Dermis blood vessel endothelial cell (primary cell): ENCODE data around the gene UPK3A. TPM values are rescaled to one million over a fixed set of nuclear protein-coding genes. Genes with fewer than 3 reads are reported as not detected.

ENCODE experiments used
- DNase-seq: peaks from one replicate; pipeline ENCODE4 v3.0.0; 2010
- total RNA-seq: library from RNA; depleted of rRNA; stranded (reverse); fragments of >200 nt; gene quantifications from 2 replicates; pipeline ENCODE4 v1.2.3, GENCODE V29; 2014

The UPK3A gene
- total RNA-seq, result not detected in 2 replicates

DNA sequence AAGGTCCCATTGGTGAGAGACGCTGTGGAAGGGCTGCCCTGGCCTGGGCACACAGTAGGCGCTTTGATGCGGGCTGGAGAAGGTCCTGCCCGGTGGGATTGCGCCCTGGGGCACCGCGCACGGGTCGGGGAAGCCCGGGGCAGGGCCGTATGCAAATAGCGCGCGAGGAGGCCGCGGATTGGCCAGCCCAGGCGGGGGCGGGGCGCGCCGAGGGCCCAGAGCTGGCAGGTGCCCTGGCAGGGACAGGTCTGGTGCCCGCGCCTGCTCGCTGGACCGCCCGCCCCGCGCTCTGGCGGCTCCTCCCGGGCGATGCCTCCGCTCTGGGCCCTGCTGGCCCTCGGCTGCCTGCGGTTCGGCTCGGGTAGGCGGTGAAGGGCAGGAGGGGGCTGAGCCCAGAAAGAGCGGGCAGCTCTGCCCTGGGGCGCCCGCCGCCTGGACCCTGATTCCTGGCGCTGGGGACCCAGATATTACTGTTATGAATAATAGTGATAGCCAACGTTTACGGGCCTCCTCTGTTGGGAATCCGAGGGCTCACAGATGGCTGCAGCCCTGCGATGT, at the start of gene UPK3A:
Gene UPK3A (plus strand): TSS at position 245 of the 558 bp plus-strand sequence. CDS start 65 bp downstream, at position 310.
- peak; percentile 52 for DNase-seq

DNA sequence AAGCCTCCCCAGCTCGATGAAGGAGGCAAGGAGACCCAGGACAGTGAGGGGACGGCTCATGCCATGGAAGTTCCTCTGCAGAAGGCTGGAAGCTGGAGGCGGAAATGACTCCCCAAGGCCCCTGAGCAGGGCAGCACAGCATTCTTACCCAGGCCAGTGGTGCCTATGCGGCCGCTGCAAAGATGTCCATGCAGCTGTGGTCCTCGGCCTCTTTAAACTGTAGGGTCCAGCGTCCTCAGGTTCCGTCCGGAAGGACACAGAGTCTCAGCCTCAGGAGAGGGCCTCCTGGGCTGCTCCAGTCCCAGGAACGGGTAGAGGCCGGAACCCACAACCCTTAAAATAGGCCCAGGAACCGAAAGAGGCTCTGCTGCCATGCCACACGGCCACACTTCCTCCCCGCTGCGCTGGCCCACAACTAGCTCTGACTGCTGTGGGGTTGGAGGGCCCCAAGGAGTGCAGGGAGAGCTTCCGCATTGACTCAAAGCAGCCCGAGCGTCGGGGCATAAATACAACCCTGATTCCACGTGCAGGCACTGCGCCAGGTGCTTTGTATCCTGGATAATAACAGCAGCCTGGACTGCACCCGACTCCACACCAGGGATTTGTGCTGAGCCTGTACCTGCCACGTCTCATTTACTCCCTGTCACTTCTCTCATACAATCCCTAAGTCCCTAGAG, 49.5 kb upstream of the UPK3A start:
- DNase-seq, result peak; percentile 39

DNA sequence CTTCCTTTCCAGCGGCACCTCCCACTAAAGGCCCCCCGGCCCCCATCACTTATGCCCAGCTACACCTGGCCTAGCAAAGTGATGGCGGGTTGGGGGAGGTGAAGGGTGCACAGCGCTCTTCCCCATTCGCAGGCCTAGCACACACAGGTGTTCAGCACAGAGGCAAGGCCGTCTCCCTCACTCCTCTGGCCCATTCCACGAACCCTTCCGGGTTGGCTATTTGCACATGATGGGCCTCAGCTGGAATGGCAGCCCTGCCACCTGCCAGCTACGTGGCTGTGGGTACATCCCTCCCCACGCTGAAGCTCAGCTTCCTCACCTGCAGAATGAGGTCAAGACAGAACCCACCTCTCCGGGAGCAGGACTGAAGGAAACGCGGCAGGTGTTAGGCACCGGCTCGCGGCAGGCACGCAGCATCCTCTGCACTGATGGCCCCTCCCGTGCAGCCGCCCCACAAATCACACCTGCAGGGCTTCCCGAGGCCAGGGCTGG, 48.9 kb upstream of the UPK3A start:
- DNase-seq, result no peak

DNA sequence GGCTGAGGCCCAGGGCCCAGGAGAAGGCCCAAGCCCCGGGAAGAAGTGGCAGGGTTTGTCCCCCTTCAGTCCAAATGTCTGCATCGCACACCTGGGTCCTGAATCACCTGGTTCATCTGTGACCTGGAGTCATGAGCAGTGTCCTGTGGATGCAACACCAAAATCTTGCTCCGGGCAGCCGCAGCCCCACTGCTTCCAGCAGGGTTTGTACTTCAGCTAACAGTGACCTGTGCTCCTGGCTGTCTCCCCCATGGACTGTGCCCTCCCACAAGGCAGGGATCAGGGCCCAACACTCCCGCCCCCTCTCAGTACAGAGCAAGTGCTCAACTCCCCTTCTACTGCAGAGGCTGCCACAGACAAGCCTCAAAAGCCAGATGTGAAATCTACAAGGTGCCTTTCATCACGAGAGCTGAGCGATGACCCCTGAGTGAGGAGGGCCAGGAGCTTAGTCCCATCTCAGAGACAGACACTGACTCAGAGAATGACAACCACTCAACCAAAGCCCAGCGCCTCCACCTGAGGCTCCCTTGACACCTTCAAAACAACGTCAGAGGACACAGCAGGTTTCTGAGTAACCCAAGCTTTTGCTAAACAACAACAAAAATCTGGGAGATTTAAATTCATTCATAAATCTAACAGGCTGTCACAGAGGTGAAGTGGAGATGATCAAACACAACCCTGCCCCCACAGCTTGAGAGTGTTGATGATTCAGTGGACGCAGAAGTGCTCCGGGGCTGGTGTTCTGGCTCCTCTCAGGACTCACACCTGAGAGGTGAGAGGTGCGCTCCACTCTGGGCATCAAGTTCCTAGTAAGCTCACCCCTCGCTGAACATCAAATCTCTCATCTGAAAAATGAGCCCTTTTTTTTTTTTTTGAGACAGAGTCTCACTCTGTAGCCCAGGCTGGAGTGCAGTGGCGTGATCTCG, 47.4 kb upstream of the UPK3A start:
- DNase-seq, result no peak

DNA sequence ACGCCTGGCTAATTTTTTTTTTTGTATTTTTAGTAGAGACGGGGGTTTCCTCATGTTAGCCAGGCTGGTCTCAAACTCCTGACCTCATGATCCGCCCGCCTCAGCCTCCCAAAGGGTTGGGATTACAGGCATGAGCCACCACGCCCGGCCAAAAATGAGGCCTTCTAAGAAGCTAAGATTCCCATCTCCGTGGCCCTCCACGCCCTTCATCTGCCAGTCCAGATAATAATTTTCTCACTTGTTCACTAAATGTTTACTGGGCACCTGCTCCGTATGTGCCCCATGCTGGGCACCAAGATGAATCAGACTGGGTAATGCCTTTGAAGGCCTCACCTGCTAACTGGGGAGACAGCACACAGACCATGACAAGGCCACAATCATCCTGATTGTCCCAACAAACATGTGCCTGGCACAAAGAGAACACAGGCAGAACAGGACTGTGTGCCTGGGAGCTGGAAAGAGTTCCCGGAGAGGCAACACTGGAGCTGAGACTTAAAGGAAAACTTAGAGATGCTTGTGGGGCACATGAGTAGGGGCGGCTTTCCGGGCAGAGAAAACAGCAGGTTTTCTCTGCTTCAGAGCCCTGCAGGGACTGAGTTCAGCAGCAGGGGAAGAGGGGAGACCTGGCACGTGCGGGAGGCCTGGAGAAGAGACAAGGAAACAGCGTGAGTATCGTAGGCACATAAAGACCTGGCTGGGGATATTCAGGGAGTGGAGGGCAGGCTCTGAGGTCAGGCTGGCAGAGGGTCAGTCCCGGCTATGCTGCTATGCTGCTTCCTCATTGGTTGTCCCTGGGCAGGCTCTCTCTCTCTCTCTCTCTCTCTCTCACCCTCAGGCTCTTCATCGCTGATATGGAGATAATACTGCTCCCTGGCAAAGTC, 46.4 kb upstream of the UPK3A start:
- no peak for DNase-seq

DNA sequence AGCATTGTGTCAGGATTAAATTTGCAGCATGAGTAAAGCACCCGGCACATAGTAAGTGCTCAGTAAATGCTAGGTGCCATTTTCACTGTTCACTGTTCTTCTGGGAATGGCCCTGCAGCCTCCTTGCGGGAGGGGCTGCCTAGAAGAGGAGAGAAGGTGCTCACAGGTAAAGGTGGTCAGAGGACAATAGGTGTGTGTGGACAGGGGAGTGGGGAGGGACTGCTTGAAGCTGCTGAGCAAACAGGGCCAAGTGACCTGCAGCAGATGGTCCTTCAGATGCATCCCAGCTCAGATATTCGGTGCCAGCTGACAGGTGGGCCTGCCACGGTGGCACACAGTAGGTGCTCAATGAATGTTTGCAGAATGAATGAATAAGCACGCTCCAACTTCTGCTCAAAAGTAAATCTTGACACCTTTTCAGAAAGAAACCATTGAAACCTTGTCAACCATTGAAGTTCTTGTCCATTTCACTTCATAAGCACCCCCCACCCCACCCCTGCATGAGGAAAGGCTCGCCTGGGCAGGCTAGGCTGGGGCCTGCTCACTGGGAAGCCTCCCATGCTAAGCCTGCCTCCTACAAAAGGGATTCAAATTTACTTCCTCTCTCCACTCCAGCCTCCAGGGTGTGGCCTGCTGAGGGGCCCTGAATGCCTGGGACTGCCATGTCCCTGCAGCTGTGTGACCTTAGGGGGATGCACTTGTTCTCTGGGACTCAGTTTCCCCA, 45.6 kb upstream of the UPK3A start:
- no peak for DNase-seq

DNA sequence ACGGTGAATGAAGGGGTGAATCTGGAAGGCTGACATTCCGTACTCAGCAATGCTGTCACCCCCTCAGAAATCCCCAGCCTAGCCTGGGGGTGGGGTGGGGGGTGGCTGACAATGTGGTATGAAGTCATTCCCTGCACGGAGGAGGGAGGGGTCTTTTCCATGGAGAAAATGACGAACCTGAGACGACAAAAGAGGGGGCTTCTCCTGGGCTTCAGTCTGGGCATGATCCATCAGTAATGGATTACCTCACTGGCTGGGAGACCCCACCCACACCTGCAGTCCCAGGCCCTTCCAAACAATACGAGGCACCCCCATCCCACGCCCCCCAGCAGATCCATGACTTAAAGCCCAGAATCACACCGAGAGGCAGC, 45.1 kb upstream of the UPK3A start:
- no peak for DNase-seq

DNA sequence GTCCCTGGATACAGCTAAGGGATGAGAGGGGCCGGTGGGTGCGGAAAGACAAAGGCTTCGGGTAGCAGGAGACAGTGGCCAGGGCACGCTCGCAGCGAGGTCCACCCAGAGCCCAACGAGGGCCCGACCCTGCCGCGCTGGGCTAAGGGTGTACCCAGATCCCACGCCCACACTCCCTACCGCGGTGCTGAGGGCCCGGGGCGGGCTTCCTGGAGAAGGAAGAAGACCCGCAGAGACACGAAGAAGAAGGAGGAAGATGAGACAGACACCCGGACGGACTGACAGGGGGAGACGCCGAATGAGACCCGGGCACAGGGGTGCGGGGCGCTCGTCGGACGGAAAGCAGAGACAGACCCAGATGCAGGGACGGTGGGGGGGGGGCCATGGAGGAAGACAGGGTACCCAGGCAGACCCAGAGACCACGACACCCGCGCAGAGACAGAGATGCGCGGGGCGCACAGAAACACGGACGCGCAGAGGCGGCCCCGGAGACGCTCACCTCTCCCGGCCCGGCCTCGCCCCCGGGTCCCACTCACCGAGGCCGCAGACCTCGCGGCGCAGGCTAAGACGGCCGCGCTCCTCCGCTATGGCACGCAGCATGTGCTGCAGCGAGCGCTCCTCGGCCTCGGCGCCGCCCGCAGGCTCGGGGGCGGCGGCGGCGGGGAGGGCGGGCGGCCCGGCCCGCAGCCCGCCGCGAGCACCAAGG, 44.5 kb upstream of the UPK3A start:
- peak; percentile 49 for DNase-seq

DNA sequence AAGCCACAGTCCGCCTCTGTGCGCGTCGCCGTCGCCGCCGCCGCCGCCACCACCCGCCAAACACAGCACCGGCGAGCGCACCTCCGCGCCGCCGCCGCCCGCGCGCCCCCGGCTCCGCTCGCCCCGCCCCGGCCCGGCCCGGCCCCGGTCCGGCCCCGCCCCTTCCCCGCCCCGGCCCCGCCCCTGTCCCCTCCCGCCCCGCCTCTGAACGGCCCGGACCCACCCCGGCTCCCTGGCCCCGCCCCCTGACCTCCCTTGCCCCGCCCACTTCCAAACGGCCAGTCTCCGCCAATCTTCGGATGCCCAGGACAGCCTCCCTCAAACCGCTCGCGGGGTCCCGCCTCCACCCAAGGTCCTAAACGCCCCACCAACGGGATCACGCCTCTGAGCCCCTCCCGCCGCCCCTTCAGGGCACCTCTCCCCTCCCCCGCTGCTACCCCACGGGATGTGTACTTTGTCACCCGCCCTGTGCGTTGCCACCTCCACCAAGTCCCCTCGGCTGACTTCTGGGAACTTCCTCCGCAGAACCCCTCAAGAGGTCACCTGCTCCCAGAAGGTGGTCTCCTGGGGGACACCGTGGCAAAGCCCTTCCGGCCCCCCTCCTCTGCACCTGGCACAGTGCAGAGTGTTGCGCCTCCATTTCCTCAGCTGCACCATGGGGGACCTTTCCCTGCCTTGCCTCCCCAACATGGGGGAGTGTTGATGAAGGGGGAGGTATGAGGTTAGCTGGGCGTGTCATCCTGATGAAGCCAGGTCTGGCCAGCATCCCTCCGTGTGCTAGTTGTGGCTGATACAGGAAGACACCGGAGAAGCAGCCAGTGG, 43.7 kb upstream of the UPK3A start, which contains the start of gene KIAA0930:
Gene KIAA0930 (minus strand): TSS at position 85 of the 822 bp plus-strand sequence. CDS start 191 bp downstream, outside the sequence.
- peak; percentile 78 for DNase-seq

DNA sequence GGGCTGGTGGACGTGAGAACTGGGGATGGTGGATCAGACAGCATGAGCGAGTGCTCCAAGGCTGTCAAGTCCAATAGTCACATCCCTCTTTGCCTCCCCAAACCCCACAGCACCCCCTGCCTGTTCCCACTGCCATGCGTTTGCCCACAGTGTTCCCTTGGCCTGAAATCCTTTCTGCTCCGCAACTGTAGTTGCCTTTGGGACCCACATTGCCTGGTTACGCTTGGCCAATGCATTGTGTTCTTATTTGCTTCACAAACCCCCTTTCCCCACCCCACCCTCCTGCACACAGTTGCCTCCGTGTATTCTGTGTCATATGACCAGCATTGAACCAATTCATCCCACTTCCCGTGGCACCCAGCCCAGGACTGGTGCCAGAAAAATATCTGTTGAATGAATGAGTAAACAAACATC, 42.0 kb upstream of the UPK3A start:
- DNase-seq, result peak; percentile 73

DNA sequence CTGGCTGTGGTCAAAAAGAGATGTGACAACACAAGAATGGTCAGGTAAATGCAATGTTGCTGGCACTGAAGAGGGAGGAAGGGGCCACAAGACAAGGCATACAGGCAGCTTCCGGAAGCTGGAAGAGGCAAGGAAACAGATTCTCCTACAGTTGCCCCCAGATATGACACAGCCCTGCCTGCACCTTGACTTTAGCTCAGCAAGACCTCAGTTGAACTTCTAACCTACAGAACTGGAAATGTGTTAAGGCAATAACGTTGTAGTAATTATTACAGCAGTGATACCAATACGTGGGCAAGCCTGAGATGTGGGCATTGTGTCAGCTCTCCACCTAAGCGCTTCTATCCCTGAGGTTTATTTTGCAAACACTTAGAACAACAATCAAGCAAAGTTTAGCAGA, 39.8 kb upstream of the UPK3A start:
- DNase-seq, result no peak

DNA sequence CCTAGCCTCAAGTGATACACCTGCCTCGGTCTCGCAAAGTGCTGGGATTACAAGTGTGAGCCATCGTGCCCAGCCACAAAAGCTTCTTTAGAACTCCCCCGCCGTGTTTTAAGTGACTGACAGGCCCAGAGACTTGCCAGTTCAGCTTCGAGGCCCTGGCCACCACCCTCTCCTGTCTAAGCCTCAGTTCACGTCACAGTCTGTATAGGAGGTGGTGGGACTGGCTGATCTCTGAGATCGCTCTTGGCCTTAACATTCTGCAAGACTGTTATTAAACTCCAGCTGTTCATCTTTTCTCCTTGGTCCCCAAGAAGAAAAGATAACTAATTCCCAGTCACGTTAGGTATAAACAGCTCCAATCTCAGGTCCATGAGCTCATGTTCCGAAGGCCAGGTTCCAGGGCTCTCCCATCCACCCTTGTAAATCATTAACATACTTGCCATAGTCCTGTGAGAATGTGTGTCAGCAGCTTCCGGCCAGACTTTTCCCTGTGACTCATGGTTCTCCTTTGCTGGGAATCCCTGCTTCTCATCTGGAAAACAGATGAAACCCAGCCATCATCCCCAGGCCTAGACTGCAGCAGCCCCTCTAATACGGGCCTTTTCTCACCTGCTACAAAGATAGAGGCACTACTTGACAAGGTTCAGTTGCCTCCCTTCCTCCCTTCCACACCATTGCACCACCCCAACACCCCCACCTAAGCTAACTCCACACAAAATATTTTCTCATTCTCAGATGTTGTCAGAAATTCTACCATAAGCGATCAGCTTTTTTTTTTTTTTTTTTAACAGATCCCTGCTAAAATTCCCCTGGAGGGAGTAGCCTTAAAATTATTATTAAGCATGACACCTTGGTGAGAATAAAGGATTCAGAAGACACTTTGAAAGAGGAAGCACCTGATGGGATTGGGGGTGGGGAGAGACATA, 38.4 kb upstream of the UPK3A start:
- peak; percentile 95 for DNase-seq

DNA sequence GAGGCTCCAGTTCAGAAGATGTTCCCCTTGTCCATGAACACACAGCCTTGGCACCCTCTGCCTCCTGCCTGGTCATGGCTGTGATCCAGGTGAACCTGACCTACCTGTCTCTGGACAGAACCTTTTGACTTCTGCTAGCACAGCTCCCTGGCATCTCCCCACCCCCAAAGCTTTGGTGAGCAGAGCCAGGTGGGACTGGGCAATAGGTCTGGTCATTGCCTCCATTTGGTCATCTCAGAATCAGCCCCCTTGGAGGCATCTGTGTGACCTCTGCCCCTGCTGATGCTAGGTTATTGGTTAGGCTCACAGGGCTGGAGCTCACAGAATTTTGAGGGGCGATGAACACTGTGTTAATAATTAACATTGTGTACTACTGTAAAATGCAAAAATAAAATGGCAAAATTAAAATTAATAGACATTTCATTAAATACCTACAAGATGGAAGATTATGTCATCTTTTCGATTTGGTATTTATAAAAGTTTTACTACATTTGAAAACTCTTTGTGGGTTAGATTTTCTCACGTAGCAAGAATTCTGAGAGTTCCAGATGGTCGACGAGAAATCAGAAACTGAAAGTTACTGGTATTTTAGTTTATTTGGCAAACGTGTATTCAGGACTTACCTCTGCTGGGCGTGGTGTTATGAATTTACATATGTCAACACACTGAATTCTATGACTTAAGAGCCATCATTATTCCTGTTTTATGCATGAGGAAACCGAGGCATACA, 35.8 kb upstream of the UPK3A start:
- no peak for DNase-seq

DNA sequence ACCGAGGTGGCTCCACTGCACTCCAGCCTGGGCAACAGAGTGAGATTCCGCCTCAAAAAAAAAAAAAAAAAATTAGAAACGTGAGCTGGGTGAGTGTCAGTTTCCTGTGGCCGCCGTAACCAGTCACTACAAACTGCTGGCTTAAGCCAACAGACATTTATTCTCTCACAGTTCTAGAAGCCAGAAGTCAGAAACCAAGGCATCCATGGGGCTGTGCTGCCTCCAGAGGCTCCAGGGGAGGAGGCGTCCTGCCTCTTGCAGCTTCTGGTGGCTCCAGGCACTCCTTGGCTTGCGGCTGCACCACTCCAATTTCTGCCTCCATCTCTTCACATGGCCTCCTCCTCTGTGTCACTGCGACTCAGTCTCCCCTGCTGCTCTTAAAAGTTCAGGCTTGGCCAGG, 32.9 kb upstream of the UPK3A start:
- no peak for DNase-seq

DNA sequence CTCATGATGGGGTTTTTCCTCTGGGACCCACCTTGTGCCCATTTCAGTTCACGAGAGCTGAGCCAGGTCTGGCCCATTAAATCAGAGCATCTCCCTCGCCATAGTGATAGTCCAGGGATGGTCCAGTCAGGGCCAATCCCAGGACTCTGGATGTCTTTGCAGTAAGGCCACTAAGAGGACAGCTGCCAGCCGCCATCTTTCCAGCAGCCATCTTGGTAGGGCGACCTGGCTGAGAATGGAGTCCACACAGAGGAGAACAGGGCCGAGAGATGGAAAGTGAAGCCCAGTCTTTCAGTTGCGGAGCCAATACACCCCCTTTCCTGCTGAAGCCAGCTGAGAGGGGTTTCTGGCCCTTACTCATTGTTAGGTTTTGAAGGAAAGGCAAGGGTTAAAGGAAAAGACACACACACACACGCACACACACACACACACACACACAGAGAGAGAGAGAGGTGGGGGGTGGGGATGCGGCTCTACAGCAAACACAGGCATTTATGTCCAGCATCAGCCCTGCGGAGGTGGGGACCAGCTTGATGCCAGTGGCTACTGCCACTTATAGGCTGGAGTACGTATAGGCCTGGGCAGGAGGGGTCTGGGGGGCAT, 31.6 kb upstream of the UPK3A start:
- DNase-seq, result no peak

DNA sequence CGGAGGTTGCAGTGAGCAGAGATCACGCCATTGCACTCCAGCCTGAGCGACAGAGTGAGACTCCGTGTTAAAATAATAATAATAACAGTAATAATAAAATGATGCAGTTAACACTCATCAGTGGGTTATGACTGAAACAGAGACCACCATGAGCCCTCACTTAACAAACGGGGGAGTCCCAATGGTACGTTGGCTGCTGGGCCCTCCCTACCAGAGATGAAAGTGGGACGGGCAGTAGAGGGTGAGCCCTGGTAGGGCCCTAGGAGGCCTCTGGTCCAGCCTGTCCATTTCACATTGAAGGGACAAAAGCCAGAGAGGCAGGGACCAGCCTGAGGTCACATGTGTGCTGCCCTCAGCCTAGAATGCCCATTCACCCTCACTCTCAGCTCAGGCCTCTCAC, 30.4 kb upstream of the UPK3A start:
- no peak for DNase-seq

DNA sequence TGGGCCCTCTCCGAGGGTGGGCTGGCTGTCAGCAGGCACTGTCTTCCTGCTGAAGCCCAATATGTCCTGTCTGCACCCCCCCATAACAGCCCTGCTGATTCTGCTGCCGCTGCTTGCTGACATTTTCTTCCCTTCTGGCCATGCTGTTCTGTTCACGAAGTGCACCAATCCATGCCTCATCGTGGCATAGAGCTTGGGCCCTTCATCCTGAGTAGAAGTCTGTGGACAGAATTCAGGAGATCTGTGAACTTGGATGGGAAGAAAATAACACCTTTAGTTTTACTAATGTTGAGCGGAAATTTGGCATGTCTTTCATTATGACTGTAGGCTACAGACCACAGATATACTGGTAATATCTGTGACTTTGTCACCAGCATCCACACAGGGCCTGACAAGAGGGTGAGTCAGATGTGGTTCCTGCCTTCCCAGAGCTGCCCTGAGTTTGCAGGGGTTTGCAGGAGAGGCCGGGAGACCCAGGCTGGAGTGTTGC, 29.9 kb upstream of the UPK3A start:
- DNase-seq, result no peak
